PFSK-1 (cell line): ENCODE results near the gene CD63.

Experiments used
- FOXP2 ChIP-seq: optimal IDR thresholded peaks from 2 replicates; pipeline ENCODE3; 2011; ENCODE audit warnings: borderline replicate concordance, control low read depth, inconsistent platforms; ENCODE audit not compliant: insufficient read depth; ENCODE audit errors: extremely low read length, extremely low read depth
- POLR2AphosphoS5 ChIP-seq: IDR thresholded peaks from 2 replicates; pipeline ENCODE4 v1.6.1; 2012; ENCODE audit warnings: low read depth, mild to moderate bottlenecking, control low read depth, low read length, moderate library complexity
- REST ChIP-seq, 2 experiments: IDR thresholded peaks; 2 replicates each; pipeline versions ENCODE4 v1.6.1 to v1.8.0; 2011 to 2012; ENCODE audit warnings: low read depth in 2 of 2, low read length in 2 of 2, control low read depth in 1 of 2, inconsistent platforms in 1 of 2, mild to moderate bottlenecking in 1 of 2, moderate library complexity in 1 of 2; ENCODE audit not compliant: insufficient read depth in 1 of 2
- SIN3A ChIP-seq: IDR thresholded peaks from 2 replicates; pipeline ENCODE4 v1.6.1; 2012; ENCODE audit warnings: mild to moderate bottlenecking, low read length, moderate library complexity, borderline replicate concordance; ENCODE audit not compliant: insufficient read depth
- TAF1 ChIP-seq: IDR thresholded peaks from 2 replicates; pipeline ENCODE4 v1.6.1; 2012; ENCODE audit warnings: low read length, control low read depth, borderline replicate concordance; ENCODE audit not compliant: insufficient read depth

GRCh38 chr12:55715833-55716581 lies 12.8 kb downstream of the CD63 start, which contains the start of gene BLOC1S1:
- TF ChIP-seq REST (IDR thresholded peaks at IDR 0.05; ENCODE audit: insufficient read depth in 1 of 2, low read depth in 2 of 2, low read length in 2 of 2): no peak
- 0 out of 2 replicates have a peak, but pooled peaks have one; percentile 16 for TF ChIP-seq TAF1
- TF ChIP-seq POLR2AphosphoS5: peak; percentile 60; the same call in 1 of the 2 replicates
- TF ChIP-seq FOXP2: peak; percentile 50
- TF ChIP-seq SIN3A: peak; percentile 93; the same call in 1 of the 2 replicates
